BLaER1 (cell line): ENCODE results near the gene PHLDB2.
A peak's percentile ranks its signal among the peaks of the same experiment; 100 is the strongest.

Experiments used
- H3K27ac ChIP-seq: shearing (Covaris generic); formaldehyde crosslinking; 2 replicates; pipeline ENCODE4 v1.8.1; 2022
- H3K27me3 ChIP-seq: shearing (Covaris generic); formaldehyde crosslinking; 2 replicates; pipeline ENCODE4 v1.8.1; 2022
- H3K36me3 ChIP-seq: shearing (Covaris generic); formaldehyde crosslinking; 2 replicates; pipeline ENCODE4 v1.8.1; 2022
- H3K4me1 ChIP-seq: shearing (Covaris generic); formaldehyde crosslinking; 2 replicates; pipeline ENCODE4 v1.8.1; 2022
- H3K4me2 ChIP-seq: shearing (Covaris generic); formaldehyde crosslinking; 2 replicates; pipeline ENCODE4 v1.8.1; 2022
- H3K4me3 ChIP-seq: shearing (Covaris generic); formaldehyde crosslinking; 2 replicates; pipeline ENCODE4 v1.8.1; 2022
- H3K9ac ChIP-seq: shearing (Covaris generic); formaldehyde crosslinking; 2 replicates; pipeline ENCODE4 v1.8.1; 2022
- H3K9me3 ChIP-seq: shearing (Covaris generic); formaldehyde crosslinking; 2 replicates; pipeline ENCODE4 v1.8.1; 2022
- H4K20me1 ChIP-seq: shearing (Covaris generic); formaldehyde crosslinking; 2 replicates; pipeline ENCODE4 v1.8.1; 2022
- Cebpa-rat ChIP-seq: shearing (Covaris generic); IDR thresholded peaks from 2 replicates; pipeline ENCODE4 v1.8.1; 2022

PHLDB2 gene

DNA sequence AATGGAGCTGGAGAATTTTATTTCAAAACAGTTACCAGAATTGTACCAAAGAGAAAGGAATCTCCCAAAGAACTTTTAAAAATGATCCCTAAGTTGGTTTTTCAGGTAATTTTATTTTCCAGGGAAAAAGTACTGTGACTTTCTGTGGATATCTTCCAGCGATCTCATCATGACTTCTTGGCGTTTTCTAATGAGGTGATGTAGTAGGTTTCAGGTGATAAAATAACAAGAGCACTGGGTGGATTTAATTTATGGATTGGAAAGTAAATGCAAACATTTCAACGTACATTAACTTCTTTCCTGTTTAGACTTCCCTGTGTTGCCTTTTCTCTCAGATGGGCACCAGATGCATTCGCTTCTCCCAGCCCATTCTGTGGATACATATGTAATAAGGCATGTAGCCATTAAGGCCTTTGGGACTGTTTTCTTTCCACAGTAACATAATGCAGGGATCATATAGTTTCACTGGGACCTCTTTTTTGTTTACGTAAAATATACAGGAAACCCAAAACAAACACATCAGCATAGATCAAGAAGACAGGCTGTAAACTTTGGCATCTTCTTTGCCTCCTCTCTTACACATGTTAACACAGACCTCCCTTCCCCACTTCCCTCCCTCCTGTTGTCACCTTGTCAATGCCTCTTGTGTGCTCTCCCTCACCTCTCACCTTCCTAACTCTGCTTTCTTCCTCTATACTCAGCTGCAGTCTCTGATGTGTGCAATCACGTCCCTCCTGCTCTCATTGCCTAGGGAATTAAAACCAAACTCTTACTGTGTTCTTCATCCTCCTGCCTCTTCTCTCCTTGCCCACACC, 13.0 kb downstream of the PHLDB2 start:
- Histone ChIP-seq H4K20me1 (no peaks in the 10 kb centered on the region), H3K4me2 (no peak overlapping the region), H3K9me3 (0 out of 2 replicates have a peak, but pooled peaks cover 3% of the 10 kb centered on the region), H3K27me3 (no peaks in the 10 kb centered on the region), H3K4me3 (no peak overlapping the region), H3K9ac (no peak overlapping the region), H3K27ac (no peak overlapping the region), H3K4me1 (0 out of 2 replicates have a peak, but pooled peaks cover 5% of the 10 kb centered on the region), H3K36me3 (0 out of 2 replicates have a peak, but pooled peaks cover 3% of the 10 kb centered on the region)
- TF ChIP-seq Cebpa-rat, result no peak

DNA sequence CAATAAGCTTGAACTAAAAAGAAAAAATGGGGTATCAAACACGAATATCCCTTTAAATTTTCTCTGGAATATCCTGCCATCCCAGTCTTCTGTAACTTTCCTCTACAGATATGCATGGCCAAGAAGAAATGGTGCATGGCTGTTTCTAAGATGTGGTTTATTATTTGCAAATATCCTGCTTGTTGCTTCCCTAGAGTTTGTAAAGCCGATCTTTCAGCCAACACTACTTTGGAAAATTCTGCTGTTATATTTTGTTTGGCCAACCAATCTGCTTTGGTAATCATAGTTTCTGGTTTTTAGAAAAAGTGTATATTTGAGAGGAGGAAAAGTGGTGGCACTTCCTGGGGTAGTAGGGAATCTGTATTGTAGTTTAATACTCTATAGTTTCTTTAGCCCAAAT, 13.9 kb downstream of the PHLDB2 start:
- no peak overlapping the region for H3K27ac ChIP-seq
- no peaks in the 10 kb centered on the region for H4K20me1 ChIP-seq
- H3K9me3 ChIP-seq, result 0 out of 2 replicates have a peak, but pooled peaks cover 3% of the 10 kb centered on the region
- no peaks in the 10 kb centered on the region for H3K27me3 ChIP-seq
- H3K4me1 ChIP-seq, result 0 out of 2 replicates have a peak, but pooled peaks cover 5% of the 10 kb centered on the region
- no peak overlapping the region for H3K9ac ChIP-seq
- H3K36me3 ChIP-seq, result 0 out of 2 replicates have a peak, but pooled peaks cover 3% of the 10 kb centered on the region
- no peak overlapping the region for H3K4me3 ChIP-seq
- no peak overlapping the region for H3K4me2 ChIP-seq
- no peak for TF ChIP-seq Cebpa-rat

DNA sequence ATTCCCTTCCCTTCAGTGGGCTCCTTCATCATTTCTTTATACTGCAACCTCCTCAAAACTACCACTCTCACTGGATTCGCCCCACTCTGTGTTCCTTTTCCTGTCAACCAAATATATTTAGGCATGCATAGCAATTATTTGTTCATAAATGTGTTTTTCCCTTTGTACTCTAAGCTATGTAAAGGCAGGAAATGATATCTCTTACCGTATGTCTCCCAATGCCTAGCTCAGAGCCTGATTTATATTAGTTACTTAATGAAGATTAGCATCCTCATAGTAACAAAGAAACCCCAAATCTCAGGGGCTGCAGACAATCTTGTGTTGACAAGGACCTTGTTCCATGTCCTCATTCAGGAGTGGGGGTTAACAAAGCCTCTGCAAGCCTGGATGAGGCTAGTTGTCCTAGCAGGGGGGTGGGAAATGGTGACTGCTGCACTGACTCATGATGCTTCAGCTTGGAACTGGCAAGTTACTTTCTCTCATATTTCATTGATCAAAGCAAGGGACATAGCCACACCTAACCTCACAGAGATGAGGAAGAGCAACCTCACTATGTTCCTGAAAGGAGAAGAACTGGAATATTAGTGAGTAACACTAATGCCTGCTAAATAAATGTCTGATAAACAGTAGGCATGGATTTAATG, 15.2 kb downstream of the PHLDB2 start:
- no peak for TF ChIP-seq Cebpa-rat
- Histone ChIP-seq H3K9ac (no peak overlapping the region), H3K4me1 (0 out of 2 replicates have a peak, but pooled peaks cover 5% of the 10 kb centered on the region), H3K36me3 (0 out of 2 replicates have a peak, but pooled peaks cover 3% of the 10 kb centered on the region), H3K4me2 (no peak overlapping the region), H3K9me3 (0 out of 2 replicates have a peak, but pooled peaks cover 3% of the 10 kb centered on the region), H4K20me1 (no peaks in the 10 kb centered on the region), H3K4me3 (no peak overlapping the region), H3K27ac (no peak overlapping the region), H3K27me3 (no peaks in the 10 kb centered on the region)

DNA sequence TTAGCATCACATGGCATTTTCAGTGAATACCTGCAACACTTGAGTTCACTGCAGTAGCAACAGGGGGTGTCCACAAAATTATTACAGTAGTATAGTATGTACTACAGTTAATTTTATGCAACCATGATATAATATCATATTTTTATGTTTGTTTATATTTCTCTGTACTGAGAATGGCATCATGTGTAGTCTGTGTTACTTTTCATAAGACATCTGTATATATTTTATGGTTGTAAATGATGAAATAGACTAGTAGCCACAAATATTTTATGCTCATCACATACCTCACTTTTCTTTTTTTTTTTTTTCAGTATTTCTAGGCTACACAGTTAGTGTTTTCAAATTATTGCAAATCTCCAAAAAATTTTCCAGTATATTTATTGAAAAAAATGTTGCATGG, 22.4 kb downstream of the PHLDB2 start:
- no peak for TF ChIP-seq Cebpa-rat
- Histone ChIP-seq H3K9me3 (peaks cover 18% of the 10 kb centered on the region), H3K4me1 (peaks cover 6% of the 10 kb centered on the region; the same call in 1 of the 2 replicates), H4K20me1 (no peaks in the 10 kb centered on the region), H3K4me3 (no peak overlapping the region), H3K27me3 (no peaks in the 10 kb centered on the region), H3K36me3 (peaks cover 17% of the 10 kb centered on the region), H3K4me2 (no peak overlapping the region), H3K9ac (no peak overlapping the region), H3K27ac (no peak overlapping the region)

DNA sequence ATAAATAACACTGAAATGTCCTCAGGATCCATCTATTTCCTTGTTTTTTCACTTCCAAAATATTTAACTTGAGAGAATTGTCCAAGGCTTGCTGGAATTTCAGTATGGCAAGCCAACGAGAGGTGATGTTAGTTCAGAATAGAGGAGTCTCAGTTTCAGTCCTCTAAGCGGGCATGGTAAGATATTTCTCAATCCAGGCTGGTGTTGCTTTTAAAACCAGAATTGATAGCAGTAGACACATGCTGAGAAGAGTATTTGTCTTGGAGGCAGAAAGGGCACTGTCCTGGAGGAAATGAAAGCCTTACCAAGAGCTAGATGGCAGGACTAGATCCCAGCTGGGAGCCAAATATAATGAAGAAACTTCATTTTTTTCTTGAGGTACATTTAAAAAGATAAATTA, 23.1 kb downstream of the PHLDB2 start:
- Histone ChIP-seq H3K27ac (no peak overlapping the region), H4K20me1 (no peaks in the 10 kb centered on the region), H3K4me1 (peaks cover 6% of the 10 kb centered on the region; the same call in 1 of the 2 replicates), H3K9me3 (peaks cover 15% of the 10 kb centered on the region), H3K9ac (no peak overlapping the region), H3K4me2 (peak overlapping the region; percentile 10; the same call in 1 of the 2 replicates), H3K4me3 (no peak overlapping the region), H3K36me3 (peaks cover 17% of the 10 kb centered on the region), H3K27me3 (no peaks in the 10 kb centered on the region)
- no peak for TF ChIP-seq Cebpa-rat

DNA sequence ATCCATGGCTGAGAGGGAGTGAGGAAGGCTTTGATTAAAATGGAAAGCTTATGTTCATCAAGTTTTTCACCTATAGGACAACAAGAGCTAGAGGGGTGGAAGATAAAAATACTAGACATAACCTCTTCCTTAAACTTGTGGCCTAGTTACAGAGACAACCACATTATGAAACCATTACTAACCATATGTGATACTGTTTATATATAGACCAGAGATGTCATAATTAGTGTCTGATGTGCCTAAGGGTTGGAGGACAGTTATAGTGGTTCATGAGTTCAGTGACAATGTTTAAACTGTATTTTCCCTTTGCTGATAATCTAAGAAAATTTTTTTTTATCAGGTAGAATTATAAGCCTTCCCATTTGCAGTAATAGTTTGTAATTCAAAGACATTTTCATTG, 23.7 kb downstream of the PHLDB2 start:
- H3K27me3 ChIP-seq, result no peaks in the 10 kb centered on the region
- H4K20me1 ChIP-seq, result no peaks in the 10 kb centered on the region
- peaks cover 6% of the 10 kb centered on the region; the same call in 1 of the 2 replicates for H3K4me1 ChIP-seq
- H3K9ac ChIP-seq, result no peak overlapping the region
- TF ChIP-seq Cebpa-rat, result no peak
- H3K27ac ChIP-seq, result no peak overlapping the region
- peaks cover 15% of the 10 kb centered on the region for H3K9me3 ChIP-seq
- peaks cover 17% of the 10 kb centered on the region for H3K36me3 ChIP-seq
- H3K4me2 ChIP-seq, result peak overlapping the region; percentile 10; the same call in 1 of the 2 replicates
- no peak overlapping the region for H3K4me3 ChIP-seq

DNA sequence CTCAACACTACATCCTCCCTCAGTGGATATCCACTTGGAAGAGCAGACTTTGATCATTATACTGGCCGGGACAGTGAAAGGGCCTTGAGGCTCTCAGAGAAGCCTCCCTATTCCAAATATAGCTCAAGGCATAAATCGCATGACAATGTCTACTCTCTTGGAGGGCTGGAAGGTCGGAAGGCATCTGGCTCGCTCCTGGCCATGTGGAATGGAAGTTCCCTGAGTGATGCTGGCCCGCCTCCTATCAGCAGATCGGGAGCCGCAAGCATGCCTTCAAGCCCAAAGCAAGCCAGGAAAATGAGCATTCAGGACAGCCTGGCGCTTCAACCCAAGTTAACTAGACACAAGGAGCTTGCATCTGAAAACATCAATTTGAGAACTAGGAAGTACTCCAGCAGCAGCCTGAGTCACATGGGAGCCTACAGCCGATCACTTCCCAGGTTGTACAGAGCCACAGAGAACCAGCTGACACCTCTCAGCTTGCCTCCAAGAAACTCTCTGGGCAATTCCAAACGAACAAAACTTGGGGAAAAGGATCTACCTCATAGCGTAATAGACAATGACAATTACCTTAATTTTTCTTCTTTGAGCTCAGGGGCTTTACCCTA, 25.4 kb downstream of the PHLDB2 start:
- TF ChIP-seq Cebpa-rat, result no peak
- Histone ChIP-seq H3K27me3 (no peaks in the 10 kb centered on the region), H3K4me1 (peaks cover 6% of the 10 kb centered on the region; the same call in 1 of the 2 replicates), H3K4me2 (no peak overlapping the region), H3K9me3 (peaks cover 15% of the 10 kb centered on the region), H3K4me3 (no peak overlapping the region), H4K20me1 (no peaks in the 10 kb centered on the region), H3K9ac (no peak overlapping the region), H3K36me3 (peaks cover 17% of the 10 kb centered on the region), H3K27ac (no peak overlapping the region)

DNA sequence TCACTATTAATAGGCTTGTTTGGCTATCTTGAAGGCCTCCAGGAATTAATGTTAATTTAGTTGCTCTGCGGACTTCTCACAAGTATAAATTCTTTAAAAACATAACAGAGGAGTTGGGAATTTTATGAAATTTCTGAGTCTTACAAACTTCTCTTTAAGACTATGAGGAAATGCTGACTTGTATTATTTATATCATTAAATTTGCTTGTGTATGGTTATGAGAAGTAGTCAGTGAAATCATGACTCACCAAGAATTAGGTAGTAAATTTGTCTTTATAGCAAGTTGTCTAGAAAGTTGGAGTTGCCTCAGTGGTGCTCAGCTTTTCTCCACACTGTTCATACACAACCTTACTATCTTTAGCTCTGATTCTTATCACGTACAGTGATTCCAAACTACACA, 26.5 kb downstream of the PHLDB2 start:
- peaks cover 17% of the 10 kb centered on the region for H3K36me3 ChIP-seq

DNA sequence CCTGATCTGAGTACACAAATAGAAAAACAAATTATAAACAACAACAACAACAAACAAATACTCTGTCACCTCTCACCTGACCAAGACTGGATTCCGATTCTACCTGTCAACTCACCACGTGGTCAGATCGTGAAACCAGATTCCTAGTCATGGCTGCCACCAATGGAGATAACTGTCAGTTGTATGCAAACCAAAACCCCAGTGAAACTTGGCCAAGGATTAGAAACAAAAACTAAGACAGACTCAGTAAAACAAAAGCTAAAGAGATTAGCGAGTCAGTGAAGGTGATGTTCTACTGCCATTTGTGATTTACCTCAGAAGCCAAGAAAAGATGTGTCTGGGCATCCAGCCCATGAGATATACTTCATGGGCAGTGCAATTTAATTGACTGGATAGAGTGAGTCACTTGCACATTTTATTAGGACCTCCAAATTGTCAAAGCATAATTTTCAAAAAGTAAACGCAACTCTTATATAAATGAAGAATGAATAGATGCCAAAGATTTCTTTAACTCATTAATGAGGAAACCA, 31.1 kb downstream of the PHLDB2 start:
- Histone ChIP-seq H3K9ac (no peak overlapping the region), H4K20me1 (no peaks in the 10 kb centered on the region), H3K27me3 (no peaks in the 10 kb centered on the region), H3K4me1 (no peaks in the 10 kb centered on the region), H3K4me2 (no peak overlapping the region), H3K9me3 (no peaks in the 10 kb centered on the region), H3K27ac (no peak overlapping the region), H3K4me3 (no peak overlapping the region), H3K36me3 (peaks cover 3% of the 10 kb centered on the region)
- no peak for TF ChIP-seq Cebpa-rat

More for the DNA sequence above, 26.5 kb downstream of the PHLDB2 start:
- H3K27me3 ChIP-seq, result no peaks in the 10 kb centered on the region
- peaks cover 8% of the 10 kb centered on the region for H3K9me3 ChIP-seq
- H4K20me1 ChIP-seq, result no peaks in the 10 kb centered on the region
- TF ChIP-seq Cebpa-rat, result no peak
- no peak overlapping the region for H3K4me3 ChIP-seq
- no peak overlapping the region for H3K4me2 ChIP-seq
- no peak overlapping the region for H3K9ac ChIP-seq
- peaks cover 6% of the 10 kb centered on the region; the same call in 1 of the 2 replicates for H3K4me1 ChIP-seq
- H3K27ac ChIP-seq, result no peak overlapping the region
